Endothelial cell of umbilical vein (primary cell): ENCODE measurements around the gene KIF6.

Source experiments
- EZH2 ChIP-seq: IDR thresholded peaks from 2 replicates; pipeline ENCODE4 v1.6.1; 2012; ENCODE audit warnings: borderline replicate concordance, low read depth, mild to moderate bottlenecking, moderate library complexity, low read length, inconsistent platforms; ENCODE audit not compliant: severe bottlenecking
- POLR2A ChIP-seq: IDR thresholded peaks from 2 replicates; pipeline ENCODE4 v1.6.1; 2012; ENCODE audit warnings: low read depth, mild to moderate bottlenecking, control low read depth, low read length
- TF ChIP-seq, protein P1 (sequence below), 2 donors: IDR thresholded peaks; 1 replicate in 1 of 2; 2 replicates in 1 of 2; pipeline ENCODE4 v1.5.1; 2011; ENCODE audit warnings: low read length in 2 of 2, mild to moderate bottlenecking in 2 of 2, moderate library complexity in 2 of 2, control low read depth in 1 of 2, inconsistent platforms in 1 of 2, low read depth in 1 of 2; ENCODE audit not compliant: insufficient read depth in 1 of 2; ENCODE audit errors: extremely low read depth in 1 of 2
- TF ChIP-seq, protein P2 (sequence below): IDR thresholded peaks from 2 replicates; pipeline ENCODE4 v1.6.1; 2011; ENCODE audit not compliant: insufficient read depth, insufficient read length

DNA sequence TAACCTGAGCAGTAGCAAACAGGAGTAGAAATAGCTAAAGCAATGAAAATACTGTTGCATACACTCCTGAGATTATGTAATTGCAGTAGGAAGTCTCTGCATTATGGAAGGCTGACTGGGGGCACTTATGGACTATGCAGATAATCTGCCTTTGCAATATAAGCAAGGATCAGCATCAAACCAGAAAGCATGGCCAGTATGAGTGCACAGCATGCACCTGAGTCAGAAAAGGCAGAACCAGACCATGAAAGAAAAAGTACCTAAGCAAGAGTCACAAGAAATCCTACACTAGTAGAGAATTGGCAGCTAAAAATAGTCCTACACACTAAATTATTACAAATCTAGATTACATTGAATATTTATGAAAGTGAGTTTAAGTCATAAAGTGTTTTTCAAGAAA lies 164.3 kb downstream of the KIF6 start:
- TF ChIP-seq, protein P1, sequence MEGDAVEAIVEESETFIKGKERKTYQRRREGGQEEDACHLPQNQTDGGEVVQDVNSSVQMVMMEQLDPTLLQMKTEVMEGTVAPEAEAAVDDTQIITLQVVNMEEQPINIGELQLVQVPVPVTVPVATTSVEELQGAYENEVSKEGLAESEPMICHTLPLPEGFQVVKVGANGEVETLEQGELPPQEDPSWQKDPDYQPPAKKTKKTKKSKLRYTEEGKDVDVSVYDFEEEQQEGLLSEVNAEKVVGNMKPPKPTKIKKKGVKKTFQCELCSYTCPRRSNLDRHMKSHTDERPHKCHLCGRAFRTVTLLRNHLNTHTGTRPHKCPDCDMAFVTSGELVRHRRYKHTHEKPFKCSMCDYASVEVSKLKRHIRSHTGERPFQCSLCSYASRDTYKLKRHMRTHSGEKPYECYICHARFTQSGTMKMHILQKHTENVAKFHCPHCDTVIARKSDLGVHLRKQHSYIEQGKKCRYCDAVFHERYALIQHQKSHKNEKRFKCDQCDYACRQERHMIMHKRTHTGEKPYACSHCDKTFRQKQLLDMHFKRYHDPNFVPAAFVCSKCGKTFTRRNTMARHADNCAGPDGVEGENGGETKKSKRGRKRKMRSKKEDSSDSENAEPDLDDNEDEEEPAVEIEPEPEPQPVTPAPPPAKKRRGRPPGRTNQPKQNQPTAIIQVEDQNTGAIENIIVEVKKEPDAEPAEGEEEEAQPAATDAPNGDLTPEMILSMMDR (IDR thresholded peaks at IDR 0.05; ENCODE audit: extremely low read depth in 1 of 2, insufficient read depth in 1 of 2, low read depth in 1 of 2, low read length in 2 of 2) = no peak
- TF ChIP-seq POLR2A (no peak), EZH2 (no peak)
- TF ChIP-seq, protein P2, sequence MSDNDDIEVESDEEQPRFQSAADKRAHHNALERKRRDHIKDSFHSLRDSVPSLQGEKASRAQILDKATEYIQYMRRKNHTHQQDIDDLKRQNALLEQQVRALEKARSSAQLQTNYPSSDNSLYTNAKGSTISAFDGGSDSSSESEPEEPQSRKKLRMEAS = no peak
